Glutamatergic neuron (in vitro differentiated cells): ENCODE measurements around the gene TANGO6. TPM values are rescaled to one million over a fixed set of nuclear protein-coding genes. Genes with fewer than 3 reads are reported as not detected.

Experiments used
- DNase-seq: peaks from one replicate; pipeline ENCODE4 v3.0.0; 2022
- H3K27ac Mint-ChIP-seq: one replicate; pipeline ENCODE4 v1.8.0; 2020; ENCODE audit warnings: mild to moderate bottlenecking, mixed read lengths, inconsistent platforms; ENCODE audit not compliant: unreplicated experiment
- H3K27me3 Mint-ChIP-seq: one replicate; pipeline ENCODE4 v1.8.0; 2020; ENCODE audit warnings: mild to moderate bottlenecking, moderate library complexity, mixed read lengths, inconsistent platforms; ENCODE audit not compliant: unreplicated experiment
- H3K36me3 Mint-ChIP-seq: one replicate; pipeline ENCODE4 v1.8.0; 2020; ENCODE audit warnings: mild to moderate bottlenecking, mixed read lengths, inconsistent platforms; ENCODE audit not compliant: unreplicated experiment
- H3K4me1 Mint-ChIP-seq: one replicate; pipeline ENCODE4 v1.8.0; 2020; ENCODE audit warnings: mild to moderate bottlenecking, low read depth, mixed read lengths, inconsistent platforms; ENCODE audit not compliant: unreplicated experiment
- H3K4me3 Mint-ChIP-seq: one replicate; pipeline ENCODE4 v1.8.0; 2020; ENCODE audit warnings: mild to moderate bottlenecking, mixed read lengths, inconsistent platforms; ENCODE audit not compliant: unreplicated experiment
- H3K9me3 Mint-ChIP-seq: one replicate; pipeline ENCODE4 v1.8.0; 2020; ENCODE audit warnings: mild to moderate bottlenecking, moderate library complexity, mixed read lengths, inconsistent platforms; ENCODE audit not compliant: unreplicated experiment
- long read RNA-seq: library from polyadenylated mRNA; unstranded; transcript quantifications from one replicate; pipeline ENCODE4 v2.0.0, GENCODE V29; 2020; ENCODE audit not compliant: unreplicated experiment
- total RNA-seq: library from RNA; stranded (reverse); fragmentation: NEBNext Ultra II Directional; extraction: Animal tissue kit (Norgen Biotek cat#: 25700); gene quantifications from one replicate; pipeline ENCODE4 v1.2.1, GENCODE V29; 2021; ENCODE audit not compliant: unreplicated experiment
- TF ChIP-seq, protein P1 (sequence below): fragments of 200-600 bp; sonication (generic); IDR thresholded peaks from one replicate; pipeline ENCODE4 v1.5.0; 2021; ENCODE audit not compliant: partially characterized antibody, unreplicated experiment

TANGO6 gene
- total RNA-seq, result 16.1 TPM
- long read RNA-seq, partial matches to known transcripts, result 2 of 2 reads
- long read RNA-seq, other reads (novel, unspliced or antisense), result 0 of 2 reads

DNA sequence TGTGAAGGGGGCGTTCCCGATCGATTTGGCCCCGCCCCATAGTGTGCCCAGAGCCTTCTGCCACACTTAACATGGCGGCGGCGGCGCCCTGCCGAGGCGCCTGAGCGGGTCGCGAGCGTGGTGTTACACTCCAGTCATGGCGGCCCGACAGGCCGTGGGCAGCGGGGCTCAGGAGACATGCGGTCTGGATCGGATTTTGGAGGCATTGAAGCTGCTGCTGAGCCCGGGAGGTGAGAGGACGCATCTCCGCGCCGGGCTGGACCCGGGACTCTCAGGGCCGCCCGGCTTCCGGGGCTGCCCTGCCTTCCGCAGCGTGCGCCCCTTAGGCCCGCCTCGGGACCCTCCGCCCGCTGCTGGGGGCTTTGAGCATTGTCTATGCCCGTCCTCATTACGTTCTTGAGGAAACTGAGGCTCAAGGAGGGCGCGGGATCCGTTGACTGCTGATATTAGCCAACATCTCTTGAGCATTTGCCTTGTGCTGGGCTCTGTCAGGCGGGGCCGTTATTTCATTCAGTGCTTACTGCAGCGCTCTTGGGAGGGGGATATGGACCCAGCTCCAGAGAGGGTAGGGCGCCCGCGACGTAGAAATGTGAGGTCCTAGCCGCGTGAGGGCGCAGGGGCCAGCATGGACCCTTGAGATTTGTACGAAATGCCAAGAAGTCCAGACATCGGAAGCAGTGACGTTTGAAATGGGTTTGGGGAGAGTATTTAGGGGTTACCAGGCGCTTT, at the start of gene TANGO6:
TANGO6 (plus strand) TSS at position 50 of the 729 bp plus-strand sequence; CDS start at position 137, 87 bp downstream.
- Mint-ChIP-seq H3K27me3 (peaks cover 7% of the 10 kb centered on the region), H3K36me3 (no peaks in the 10 kb centered on the region), H3K4me3 (peak within 1 kb of the TSS; percentile 95), H3K27ac (peak within 1 kb of the TSS; percentile 90), H3K4me1 (peaks cover 6% of the 10 kb centered on the region), H3K9me3 (peaks cover 8% of the 10 kb centered on the region)
- peak; percentile 87 for DNase-seq
- TF ChIP-seq, protein P1, sequence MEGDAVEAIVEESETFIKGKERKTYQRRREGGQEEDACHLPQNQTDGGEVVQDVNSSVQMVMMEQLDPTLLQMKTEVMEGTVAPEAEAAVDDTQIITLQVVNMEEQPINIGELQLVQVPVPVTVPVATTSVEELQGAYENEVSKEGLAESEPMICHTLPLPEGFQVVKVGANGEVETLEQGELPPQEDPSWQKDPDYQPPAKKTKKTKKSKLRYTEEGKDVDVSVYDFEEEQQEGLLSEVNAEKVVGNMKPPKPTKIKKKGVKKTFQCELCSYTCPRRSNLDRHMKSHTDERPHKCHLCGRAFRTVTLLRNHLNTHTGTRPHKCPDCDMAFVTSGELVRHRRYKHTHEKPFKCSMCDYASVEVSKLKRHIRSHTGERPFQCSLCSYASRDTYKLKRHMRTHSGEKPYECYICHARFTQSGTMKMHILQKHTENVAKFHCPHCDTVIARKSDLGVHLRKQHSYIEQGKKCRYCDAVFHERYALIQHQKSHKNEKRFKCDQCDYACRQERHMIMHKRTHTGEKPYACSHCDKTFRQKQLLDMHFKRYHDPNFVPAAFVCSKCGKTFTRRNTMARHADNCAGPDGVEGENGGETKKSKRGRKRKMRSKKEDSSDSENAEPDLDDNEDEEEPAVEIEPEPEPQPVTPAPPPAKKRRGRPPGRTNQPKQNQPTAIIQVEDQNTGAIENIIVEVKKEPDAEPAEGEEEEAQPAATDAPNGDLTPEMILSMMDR, result peak; percentile 26

DNA sequence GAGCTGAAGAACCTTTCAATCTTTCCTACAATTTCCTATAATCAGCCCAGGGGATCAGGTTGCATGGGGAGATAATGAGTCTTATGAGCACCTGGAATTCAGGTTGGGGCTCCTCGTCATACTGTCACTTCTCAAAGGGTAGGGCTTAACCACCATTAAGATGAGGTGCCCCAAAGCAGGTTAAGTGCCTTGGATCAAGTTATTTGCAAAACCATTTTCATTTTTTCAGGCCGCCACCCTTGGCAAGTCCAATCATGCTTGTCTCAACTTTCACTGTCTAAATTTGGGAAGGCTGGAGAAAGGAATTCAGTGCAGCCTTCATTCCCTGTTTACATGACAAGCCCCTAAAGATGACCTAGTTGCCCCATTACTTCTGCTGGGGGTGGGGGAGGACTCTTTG, 44.9 kb upstream of the TANGO6 start:
- Mint-ChIP-seq H3K27ac (no peak overlapping the region), H3K4me1 (no peaks in the 10 kb centered on the region)
- TF ChIP-seq, protein P1, result no peak

DNA sequence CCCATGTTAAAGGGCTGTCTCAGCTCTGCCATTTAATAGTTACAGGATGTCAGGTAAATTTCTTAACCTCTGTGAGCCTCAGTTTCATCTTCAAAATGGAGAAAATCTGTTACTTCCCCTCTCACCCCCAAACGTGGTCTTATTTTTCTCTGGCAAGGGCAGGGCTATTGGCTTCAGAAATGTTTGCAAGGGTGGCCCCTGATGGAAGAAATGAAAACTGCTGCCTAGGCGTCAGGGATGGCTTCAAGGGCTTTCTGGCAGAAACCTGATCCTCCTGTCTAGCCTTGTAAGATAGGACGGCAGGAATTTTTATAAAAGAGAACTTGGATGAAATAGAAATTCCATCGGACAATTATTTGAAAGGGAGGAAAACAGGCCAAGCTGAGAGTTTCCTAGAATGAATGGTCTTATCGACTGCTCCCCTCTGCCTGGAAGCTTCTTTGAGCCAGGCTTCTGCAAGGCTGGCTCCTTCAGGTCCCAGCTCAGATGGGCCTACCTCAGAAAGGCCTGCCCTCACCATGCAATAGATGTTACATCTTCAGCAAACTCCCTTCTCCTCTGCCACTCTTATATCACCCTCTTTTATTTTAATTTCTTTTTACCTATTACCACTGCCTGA, 43.0 kb upstream of the TANGO6 start:
- Mint-ChIP-seq H3K4me1 (no peaks in the 10 kb centered on the region), H3K36me3 (no peaks in the 10 kb centered on the region), H3K9me3 (peaks cover 3% of the 10 kb centered on the region), H3K27ac (no peak overlapping the region), H3K4me3 (no peak overlapping the region), H3K27me3 (peaks cover under 1% of the 10 kb centered on the region)
- peak; percentile 65 for DNase-seq
- TF ChIP-seq, protein P1, result peak; percentile 27

More for the DNA sequence above, 44.9 kb upstream of the TANGO6 start:
- Mint-ChIP-seq H3K4me3 (no peak overlapping the region), H3K27me3 (peaks cover 2% of the 10 kb centered on the region), H3K9me3 (no peaks in the 10 kb centered on the region), H3K36me3 (no peaks in the 10 kb centered on the region)
- no peak for DNase-seq

- DNase-seq, result no peak
- H3K36me3 Mint-ChIP-seq, result no peaks in the 10 kb centered on the region
- peaks cover 3% of the 10 kb centered on the region for H3K9me3 Mint-ChIP-seq
- H3K4me1 Mint-ChIP-seq, result no peaks in the 10 kb centered on the region
- H3K27me3 Mint-ChIP-seq, result no peaks in the 10 kb centered on the region
- TF ChIP-seq, protein P1, result no peak
- no peak overlapping the region for H3K4me3 Mint-ChIP-seq
- H3K27ac Mint-ChIP-seq, result no peak overlapping the region
Observed at GRCh38 chr16:68802190-68802589, 41.1 kb upstream of the TANGO6 start.

DNA sequence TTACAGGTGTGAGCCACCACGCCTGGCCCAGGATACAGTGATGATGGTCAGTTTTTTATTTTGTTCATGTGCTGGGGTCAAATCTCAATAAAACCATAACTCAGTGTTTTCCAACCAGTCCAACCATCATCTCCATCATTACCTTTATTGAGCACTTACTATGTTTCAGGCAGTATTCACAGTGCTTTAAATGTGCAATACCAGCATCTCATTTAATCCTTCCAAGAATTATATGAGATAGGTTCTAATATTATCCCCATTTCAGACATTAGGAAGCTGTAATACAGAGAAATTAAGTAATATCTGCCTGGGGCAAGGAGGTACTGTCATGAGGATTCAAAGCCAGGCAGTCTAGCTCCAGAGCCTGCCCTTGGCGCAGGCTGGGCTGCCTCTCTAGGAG, 36.9 kb upstream of the TANGO6 start:
- H3K36me3 Mint-ChIP-seq, result no peaks in the 10 kb centered on the region
- DNase-seq, result no peak
- no peak overlapping the region for H3K4me3 Mint-ChIP-seq
- TF ChIP-seq, protein P1, result no peak
- peaks cover 3% of the 10 kb centered on the region for H3K9me3 Mint-ChIP-seq
- no peaks in the 10 kb centered on the region for H3K4me1 Mint-ChIP-seq
- no peak overlapping the region for H3K27ac Mint-ChIP-seq
- no peaks in the 10 kb centered on the region for H3K27me3 Mint-ChIP-seq
